Osteoblast (primary cell): Measurements from ENCODE around the gene MYO18B. TPM values are rescaled to one million over a fixed set of nuclear protein-coding genes. Genes with fewer than 3 reads are reported as not detected.

Source experiments
- DNase-seq: peaks from one replicate; pipeline ENCODE4 v3.0.0; 2011; ENCODE audit warnings: low spot score, mixed read lengths; ENCODE audit not compliant: insufficient read length; ENCODE audit errors: missing footprints
- H2AFZ ChIP-seq: 2 replicates; pipeline ENCODE4 v1.6.0; 2011; ENCODE audit warnings: mild to moderate bottlenecking, low read length
- H3K27ac ChIP-seq: 2 replicates; pipeline ENCODE4 v1.5.1; 2011; ENCODE audit warnings: mild to moderate bottlenecking, low read depth, low read length, moderate library complexity
- H3K27me3 ChIP-seq: 2 replicates; pipeline ENCODE4 v1.6.0; 2012; ENCODE audit warnings: mild to moderate bottlenecking, control low read depth, inconsistent platforms, low read length, moderate library complexity; ENCODE audit not compliant: insufficient read depth
- H3K36me3 ChIP-seq: 2 replicates; pipeline ENCODE4 v1.5.1; 2011; ENCODE audit warnings: mild to moderate bottlenecking, low read length, control low read depth, moderate library complexity; ENCODE audit not compliant: insufficient read depth
- H3K4me1 ChIP-seq: 2 replicates; pipeline ENCODE4 v1.5.1; 2011; ENCODE audit warnings: mild to moderate bottlenecking, low read length, control low read depth, moderate library complexity; ENCODE audit not compliant: insufficient read depth
- H3K4me2 ChIP-seq: 2 replicates; pipeline ENCODE4 v1.6.0; 2011; ENCODE audit warnings: mild to moderate bottlenecking, low read length; ENCODE audit not compliant: insufficient read depth
- H3K4me3 ChIP-seq: fragments of 200-600 bp; sonication (generic); 3 replicates; pipeline ENCODE4 v1.5.1; 2012; ENCODE audit warnings: mild to moderate bottlenecking, low read length, inconsistent platforms; ENCODE audit not compliant: insufficient read depth
- H3K79me2 ChIP-seq: 2 replicates; pipeline ENCODE4 v1.6.0; 2012; ENCODE audit warnings: mild to moderate bottlenecking, low read length, control low read depth, inconsistent platforms; ENCODE audit not compliant: insufficient read depth
- H3K9me3 ChIP-seq: 2 replicates; pipeline ENCODE4 v1.5.1; 2011; ENCODE audit warnings: low read depth, low read length, control low read depth
- H4K20me1 ChIP-seq: 2 replicates; pipeline ENCODE4 v1.6.0; 2012; ENCODE audit warnings: mild to moderate bottlenecking, low read length, control low read depth; ENCODE audit not compliant: insufficient read depth
- CTCF ChIP-seq: IDR thresholded peaks from 2 replicates; pipeline ENCODE4 v1.5.1; 2011; ENCODE audit warnings: mild to moderate bottlenecking, low read depth, low read length, moderate library complexity; ENCODE audit errors: extremely low read depth
- total RNA-seq: library from RNA; depleted of rRNA; stranded (reverse); fragments of >200 nt; gene quantifications from 2 replicates; pipeline ENCODE4 v1.2.3, GENCODE V29; 2012

MYO18B gene
- total RNA-seq, 1 donor, result under 0.01 TPM

DNA sequence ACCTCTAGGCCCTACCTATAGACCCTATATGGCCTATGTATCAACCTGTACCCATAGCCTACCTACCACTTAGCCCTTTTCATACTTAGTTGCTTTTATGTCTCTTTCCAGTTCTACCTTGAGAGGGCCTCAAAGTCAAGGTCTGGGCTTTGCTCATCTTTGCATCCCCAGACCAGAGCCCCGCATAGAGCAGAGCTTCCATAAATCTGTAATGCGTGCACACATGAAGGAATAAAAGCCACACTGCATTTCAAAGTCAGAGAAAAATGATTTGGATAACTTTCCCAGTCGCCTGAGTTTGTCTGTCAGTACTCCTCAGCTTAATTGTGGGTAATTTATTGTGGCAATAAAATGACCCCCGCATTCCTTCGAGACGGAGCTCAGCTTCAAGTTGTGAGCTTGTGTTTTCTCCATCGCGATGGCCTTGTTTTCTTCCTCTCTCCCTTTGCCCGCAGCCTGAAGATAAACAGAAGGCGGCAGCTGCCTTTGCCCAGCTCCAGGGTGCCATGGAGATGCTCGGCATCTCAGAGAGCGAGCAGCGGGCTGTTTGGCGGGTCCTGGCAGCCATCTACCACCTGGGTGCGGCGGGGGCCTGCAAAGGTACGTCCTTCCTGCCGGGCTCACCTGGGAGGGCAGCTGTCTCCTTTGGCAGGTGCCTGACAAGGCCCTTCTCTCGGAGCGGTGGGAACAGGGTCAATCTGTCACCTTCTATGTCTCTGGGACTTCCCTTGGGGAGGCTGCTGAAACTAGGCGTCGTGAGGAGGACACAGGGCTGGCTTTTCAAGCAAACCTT lies 55.7 kb downstream of the MYO18B start:
- Histone ChIP-seq H3K27me3 (peaks cover 4% of the 10 kb centered on the region), H3K9me3 (no peaks in the 10 kb centered on the region), H4K20me1 (no peaks in the 10 kb centered on the region), H3K4me1 (no peaks in the 10 kb centered on the region), H3K4me3 (no peak overlapping the region), H3K27ac (no peak overlapping the region), H2AFZ (no peak overlapping the region), H3K79me2 (no peaks in the 10 kb centered on the region), H3K4me2 (no peak overlapping the region), H3K36me3 (no peaks in the 10 kb centered on the region)
- peak; percentile 8 for DNase-seq
- TF ChIP-seq CTCF, result no peak

GRCh38 chr22:25800766-25801165 lies 58.8 kb downstream of the MYO18B start:
- no peak for TF ChIP-seq CTCF
- H3K79me2 ChIP-seq, result no peaks in the 10 kb centered on the region
- peaks cover 7% of the 10 kb centered on the region for H3K27me3 ChIP-seq
- DNase-seq, result no peak
- H3K4me1 ChIP-seq, result no peaks in the 10 kb centered on the region
- H3K4me3 ChIP-seq, result no peak overlapping the region
- H4K20me1 ChIP-seq, result no peaks in the 10 kb centered on the region
- H3K9me3 ChIP-seq, result no peaks in the 10 kb centered on the region
- no peak overlapping the region for H3K27ac ChIP-seq
- H2AFZ ChIP-seq, result no peak overlapping the region
- H3K4me2 ChIP-seq, result no peak overlapping the region
- H3K36me3 ChIP-seq, result no peaks in the 10 kb centered on the region

DNA sequence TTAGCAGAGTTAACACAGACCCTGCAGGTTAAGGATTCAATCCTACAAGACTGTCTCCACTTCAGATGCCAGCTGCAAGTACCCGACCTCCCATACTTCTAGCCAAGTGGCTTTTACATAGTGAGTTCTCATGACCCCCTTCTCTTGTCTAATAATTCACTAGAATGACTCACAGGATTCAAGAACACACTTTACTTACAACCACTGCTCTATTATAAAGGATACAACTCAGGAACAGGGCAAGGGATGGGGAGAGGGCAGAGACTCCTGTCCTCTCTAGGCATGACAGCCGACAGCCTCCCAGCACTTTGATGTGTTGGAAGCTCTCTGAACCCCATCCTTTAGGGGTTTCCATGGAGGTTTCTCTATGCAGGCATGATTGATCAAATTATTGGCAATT lies 60.0 kb downstream of the MYO18B start:
- TF ChIP-seq CTCF, result no peak
- no peak for DNase-seq
- Histone ChIP-seq H2AFZ (no peak overlapping the region), H3K4me1 (no peaks in the 10 kb centered on the region), H3K4me2 (no peak overlapping the region), H3K27ac (no peak overlapping the region), H3K36me3 (no peaks in the 10 kb centered on the region), H3K4me3 (no peak overlapping the region), H3K9me3 (no peaks in the 10 kb centered on the region), H3K79me2 (no peaks in the 10 kb centered on the region), H4K20me1 (no peaks in the 10 kb centered on the region), H3K27me3 (peaks cover 7% of the 10 kb centered on the region)

DNA sequence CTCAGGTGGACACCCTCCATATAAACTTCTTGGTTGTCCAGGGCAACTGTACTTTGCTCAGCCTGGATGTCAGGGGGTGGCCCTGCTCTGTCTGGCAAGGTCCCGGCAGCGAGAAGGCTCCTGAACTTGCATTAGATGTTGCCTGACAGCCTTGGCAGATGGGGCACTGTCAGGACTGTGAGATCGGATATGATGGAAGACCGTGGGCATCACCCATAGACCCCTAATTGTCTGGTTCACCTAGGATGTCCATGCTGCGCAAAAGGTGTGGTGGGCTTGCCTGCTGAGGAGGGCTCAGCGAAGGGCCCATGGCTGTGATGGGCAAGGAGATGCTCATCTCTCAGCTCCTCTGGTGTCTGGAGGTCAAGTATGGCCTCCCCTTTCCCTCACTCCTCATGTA lies 62.7 kb downstream of the MYO18B start:
- H3K9me3 ChIP-seq, result peaks cover 2% of the 10 kb centered on the region
- no peak for DNase-seq
- H2AFZ ChIP-seq, result no peak overlapping the region
- H3K4me1 ChIP-seq, result no peaks in the 10 kb centered on the region
- no peaks in the 10 kb centered on the region for H4K20me1 ChIP-seq
- no peak overlapping the region for H3K4me3 ChIP-seq
- H3K4me2 ChIP-seq, result no peak overlapping the region
- H3K79me2 ChIP-seq, result no peaks in the 10 kb centered on the region
- TF ChIP-seq CTCF, result no peak
- H3K36me3 ChIP-seq, result no peaks in the 10 kb centered on the region
- H3K27me3 ChIP-seq, result peaks cover 2% of the 10 kb centered on the region
- H3K27ac ChIP-seq, result no peak overlapping the region
